Tibial nerve (tissue), 3 donors: ENCODE results near the gene KRT79.

Experiments used
- POLR2A ChIP-seq, 2 donors: fragments of 450-650 bp; IDR thresholded peaks; one replicate each; pipeline ENCODE4 v1.6.1; 2017; ENCODE audit warnings: antibody characterized with exemption in 2 of 2, mild to moderate bottlenecking in 2 of 2, moderate library complexity in 2 of 2
- TF ChIP-seq, protein P1 (sequence below), 5 experiments: fragments of 200-600 bp in 3 of 5; fragments of 450-650 bp in 2 of 5; sonication (generic) in 3 of 5; IDR thresholded peaks; one replicate each; pipeline ENCODE4 v1.5.1; 2016 to 2019; ENCODE audit warnings: antibody characterized with exemption in 5 of 5, mild to moderate bottlenecking in 3 of 5, moderate library complexity in 2 of 5

- TF ChIP-seq, protein P1, sequence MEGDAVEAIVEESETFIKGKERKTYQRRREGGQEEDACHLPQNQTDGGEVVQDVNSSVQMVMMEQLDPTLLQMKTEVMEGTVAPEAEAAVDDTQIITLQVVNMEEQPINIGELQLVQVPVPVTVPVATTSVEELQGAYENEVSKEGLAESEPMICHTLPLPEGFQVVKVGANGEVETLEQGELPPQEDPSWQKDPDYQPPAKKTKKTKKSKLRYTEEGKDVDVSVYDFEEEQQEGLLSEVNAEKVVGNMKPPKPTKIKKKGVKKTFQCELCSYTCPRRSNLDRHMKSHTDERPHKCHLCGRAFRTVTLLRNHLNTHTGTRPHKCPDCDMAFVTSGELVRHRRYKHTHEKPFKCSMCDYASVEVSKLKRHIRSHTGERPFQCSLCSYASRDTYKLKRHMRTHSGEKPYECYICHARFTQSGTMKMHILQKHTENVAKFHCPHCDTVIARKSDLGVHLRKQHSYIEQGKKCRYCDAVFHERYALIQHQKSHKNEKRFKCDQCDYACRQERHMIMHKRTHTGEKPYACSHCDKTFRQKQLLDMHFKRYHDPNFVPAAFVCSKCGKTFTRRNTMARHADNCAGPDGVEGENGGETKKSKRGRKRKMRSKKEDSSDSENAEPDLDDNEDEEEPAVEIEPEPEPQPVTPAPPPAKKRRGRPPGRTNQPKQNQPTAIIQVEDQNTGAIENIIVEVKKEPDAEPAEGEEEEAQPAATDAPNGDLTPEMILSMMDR (IDR thresholded peaks at IDR 0.05) = no peak
- TF ChIP-seq POLR2A (IDR thresholded peaks at IDR 0.05) = no peak
Measured at GRCh38 chr12:52795694-52796428, 38.2 kb downstream of the KRT79 start, which contains the start of gene KRT3.
